Smooth muscle cell (in vitro differentiated cells): ENCODE data around the gene OR4D6. TPM values are rescaled to one million over a fixed set of nuclear protein-coding genes. Genes with fewer than 3 reads are reported as not detected.
"Not testable (repeated sequence)": the region's sequence is repeated elsewhere in the genome, so short reads cannot be mapped to it uniquely, and the experiment has no call there.

Experiments used
- DNase-seq: peaks from one replicate; lab custom pipeline; 2025; ENCODE audit not compliant: unreplicated experiment; lab: John Stamatoyannopoulos, UW
- H2AFZ ChIP-seq: fragments of 200-600 bp; sonication (generic); 2 replicates; pipeline ENCODE4 v1.6.0; 2016; ENCODE audit warnings: antibody characterized with exemption, low read depth, mild to moderate bottlenecking
- H3F3A ChIP-seq: fragments of 200-600 bp; sonication (generic); 2 replicates; pipeline ENCODE4 v1.6.0; 2017; ENCODE audit warnings: antibody characterized with exemption, low read depth
- H3K27ac ChIP-seq: fragments of 200-600 bp; sonication (generic); 2 replicates; pipeline ENCODE4 v1.5.1; 2016; ENCODE audit warnings: low read depth, mild to moderate bottlenecking
- H3K27me3 ChIP-seq: fragments of 200-600 bp; sonication (generic); 2 replicates; pipeline ENCODE4 v1.6.1; 2016; ENCODE audit warnings: low read depth, mild to moderate bottlenecking
- H3K36me3 ChIP-seq: fragments of 200-600 bp; sonication (generic); 2 replicates; pipeline ENCODE4 v1.5.1; 2016; ENCODE audit warnings: low read depth
- H3K4me1 ChIP-seq: fragments of 200-600 bp; sonication (generic); 2 replicates; pipeline ENCODE4 v1.5.1; 2016; ENCODE audit warnings: low read depth
- H3K4me2 ChIP-seq: fragments of 200-600 bp; sonication (generic); 2 replicates; pipeline ENCODE4 v1.6.0; 2016; ENCODE audit warnings: mild to moderate bottlenecking
- H3K4me3 ChIP-seq: fragments of 200-600 bp; sonication (generic); 2 replicates; pipeline ENCODE4 v1.5.1; 2016; ENCODE audit warnings: mild to moderate bottlenecking
- H3K79me2 ChIP-seq: fragments of 200-600 bp; sonication (generic); 2 replicates; pipeline ENCODE4 v1.6.0; 2016; ENCODE audit warnings: low read depth, mild to moderate bottlenecking
- H3K9ac ChIP-seq: fragments of 200-600 bp; sonication (generic); 2 replicates; pipeline ENCODE4 v1.6.0; 2016; ENCODE audit warnings: low read depth
- H3K9me3 ChIP-seq: fragments of 200-600 bp; sonication (generic); replicated peaks from 2 replicates; pipeline ENCODE4 v1.5.1; 2016; ENCODE audit warnings: low read depth
- H4K20me1 ChIP-seq: fragments of 200-600 bp; sonication (generic); 2 replicates; pipeline ENCODE4 v1.6.0; 2016; ENCODE audit warnings: low read depth
- CTCF ChIP-seq: fragments of 200-600 bp; sonication (generic); IDR thresholded peaks from 2 replicates; pipeline ENCODE4 v1.5.1; 2017; ENCODE audit warnings: borderline replicate concordance, mild to moderate bottlenecking, antibody characterized with exemption; ENCODE audit not compliant: insufficient read depth, poor library complexity, severe bottlenecking
- WGBS: methylation state at CpG from one replicate; pipeline ENCODE4 v1.1.7; 2016; ENCODE audit warnings: low lambda C conversion rate; 5-methylcytosine and 5-hydroxymethylcytosine counted together
- polyA plus RNA-seq: library from polyadenylated mRNA; unstranded; fragments of >200 nt; fragmentation: Nextera tagmentation; extraction: Ambion mirVana; gene quantifications from 2 replicates; pipeline ENCODE4 v1.2.1, GENCODE V29; 2016
- total RNA-seq: library from RNA; depleted of rRNA; stranded (reverse); fragments of >200 nt; gene quantifications from 2 replicates; pipeline ENCODE4 v1.2.3, GENCODE V29; 2014

The OR4D6 gene
- total and polyA plus RNA-seq, 2 experiments from 2014 or later = not detected

GRCh38 chr11:59437770-59438169 lies 19.0 kb upstream of the OR4D6 start:
- no peak overlapping the region for H3K9ac ChIP-seq
- no peak for DNase-seq
- no peaks in the 10 kb centered on the region for H4K20me1 ChIP-seq
- no peak overlapping the region for H3K4me3 ChIP-seq
- no peaks in the 10 kb centered on the region for H3K4me1 ChIP-seq
- no peak overlapping the region for H3K27ac ChIP-seq
- H3K36me3 ChIP-seq = no peaks in the 10 kb centered on the region
- WGBS = 92% methylated on average over 7 of the region's 7 CpGs
- no peak for TF ChIP-seq CTCF
- no peaks in the 10 kb centered on the region for H3F3A ChIP-seq
- no peak overlapping the region for H2AFZ ChIP-seq
- no peak overlapping the region for H3K4me2 ChIP-seq
- H3K27me3 ChIP-seq = no peaks in the 10 kb centered on the region
- no peaks in the 10 kb centered on the region for H3K9me3 ChIP-seq
- no peaks in the 10 kb centered on the region for H3K79me2 ChIP-seq

- not testable (repeated sequence) for H3K36me3 ChIP-seq, H3K27ac ChIP-seq, H3K4me1 ChIP-seq, H4K20me1 ChIP-seq, H3K4me2 ChIP-seq, H3K27me3 ChIP-seq, H2AFZ ChIP-seq, H3K79me2 ChIP-seq, H3K9ac ChIP-seq, H3K4me3 ChIP-seq, H3K9me3 ChIP-seq, H3F3A ChIP-seq, DNase-seq
- WGBS = 74% methylated on average over 1 of the region's 1 CpG
Observed at GRCh38 chr11:59445624-59446023, 11.1 kb upstream of the OR4D6 start.

GRCh38 chr11:59448484-59448883 lies 8.3 kb upstream of the OR4D6 start:
- H3K9me3 ChIP-seq = no peaks in the 10 kb centered on the region
- TF ChIP-seq CTCF = no peak
- H3K4me2 ChIP-seq = no peak overlapping the region
- no peaks in the 10 kb centered on the region for H3K79me2 ChIP-seq
- H3K9ac ChIP-seq = no peak overlapping the region
- no peaks in the 10 kb centered on the region for H3K36me3 ChIP-seq
- H3F3A ChIP-seq = no peaks in the 10 kb centered on the region
- no peaks in the 10 kb centered on the region for H3K4me1 ChIP-seq
- no peak overlapping the region for H2AFZ ChIP-seq
- H3K27ac ChIP-seq = no peak overlapping the region
- 71% methylated on average over 2 of the region's 2 CpGs for WGBS
- H4K20me1 ChIP-seq = no peaks in the 10 kb centered on the region
- no peak overlapping the region for H3K4me3 ChIP-seq
- DNase-seq = no peak
- no peaks in the 10 kb centered on the region for H3K27me3 ChIP-seq

GRCh38 chr11:59459916-59460315 lies 3.2 kb downstream of the OR4D6 start:
- no peak for DNase-seq
- Histone ChIP-seq H2AFZ (no peak overlapping the region), H3K4me1 (no peaks in the 10 kb centered on the region), H3K9ac (no peak overlapping the region), H3K4me2 (no peak overlapping the region), H3K4me3 (no peak overlapping the region), H3K9me3 (no peaks in the 10 kb centered on the region), H3K36me3 (no peaks in the 10 kb centered on the region), H4K20me1 (no peaks in the 10 kb centered on the region), H3K27me3 (no peaks in the 10 kb centered on the region), H3K79me2 (no peaks in the 10 kb centered on the region), H3F3A (no peaks in the 10 kb centered on the region), H3K27ac (no peak overlapping the region)
- TF ChIP-seq CTCF = no peak
- 72% methylated on average over 3 of the region's 3 CpGs for WGBS
